B cell (primary cell): ENCODE results near the gene NCK2.

Experiments
- EZH2 ChIP-seq: IDR thresholded peaks from 2 replicates; pipeline ENCODE4 v1.6.1; 2012; ENCODE audit warnings: borderline replicate concordance, low read depth, mild to moderate bottlenecking, moderate library complexity, low read length; ENCODE audit not compliant: insufficient read depth, poor library complexity, severe bottlenecking
- TF ChIP-seq, protein P1 (sequence below): fragments of 200-600 bp; IDR thresholded peaks from one replicate; pipeline ENCODE4 v1.8.0; 2022; ENCODE audit warnings: antibody characterized with exemption, mild to moderate bottlenecking

DNA sequence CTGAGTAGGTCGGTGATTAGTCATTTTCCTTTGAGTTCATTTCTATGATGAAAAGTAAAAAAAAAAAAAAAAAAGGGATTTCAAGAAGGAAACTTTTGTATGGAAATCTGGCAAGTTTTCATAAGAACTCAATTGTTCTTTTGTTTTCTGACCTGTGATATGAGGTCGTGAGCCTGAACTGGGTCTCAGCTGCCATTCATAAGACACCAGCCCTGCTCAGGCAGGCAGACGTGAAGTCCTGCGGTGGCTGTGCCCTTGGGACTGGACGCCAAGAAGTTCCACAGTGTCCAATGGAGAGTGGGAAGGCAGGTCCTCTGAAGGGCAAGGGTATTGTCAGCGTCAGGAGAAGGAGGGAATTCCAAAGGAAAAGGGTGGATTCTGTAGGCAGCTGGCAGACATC is 183.9 kb downstream of the NCK2 start:
- TF ChIP-seq, protein P1, sequence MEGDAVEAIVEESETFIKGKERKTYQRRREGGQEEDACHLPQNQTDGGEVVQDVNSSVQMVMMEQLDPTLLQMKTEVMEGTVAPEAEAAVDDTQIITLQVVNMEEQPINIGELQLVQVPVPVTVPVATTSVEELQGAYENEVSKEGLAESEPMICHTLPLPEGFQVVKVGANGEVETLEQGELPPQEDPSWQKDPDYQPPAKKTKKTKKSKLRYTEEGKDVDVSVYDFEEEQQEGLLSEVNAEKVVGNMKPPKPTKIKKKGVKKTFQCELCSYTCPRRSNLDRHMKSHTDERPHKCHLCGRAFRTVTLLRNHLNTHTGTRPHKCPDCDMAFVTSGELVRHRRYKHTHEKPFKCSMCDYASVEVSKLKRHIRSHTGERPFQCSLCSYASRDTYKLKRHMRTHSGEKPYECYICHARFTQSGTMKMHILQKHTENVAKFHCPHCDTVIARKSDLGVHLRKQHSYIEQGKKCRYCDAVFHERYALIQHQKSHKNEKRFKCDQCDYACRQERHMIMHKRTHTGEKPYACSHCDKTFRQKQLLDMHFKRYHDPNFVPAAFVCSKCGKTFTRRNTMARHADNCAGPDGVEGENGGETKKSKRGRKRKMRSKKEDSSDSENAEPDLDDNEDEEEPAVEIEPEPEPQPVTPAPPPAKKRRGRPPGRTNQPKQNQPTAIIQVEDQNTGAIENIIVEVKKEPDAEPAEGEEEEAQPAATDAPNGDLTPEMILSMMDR = no peak
- TF ChIP-seq EZH2 = no peak
